Neural cell (in vitro differentiated cells): ENCODE data around the gene SRSF10. TPM values are rescaled to one million over a fixed set of nuclear protein-coding genes. Genes with fewer than 3 reads are reported as not detected.

Source experiments
- H2AFZ ChIP-seq: fragments of 200-600, 300-800 bp; sonication (generic), shearing (Covaris generic); 2 replicates; pipeline ENCODE4 v1.6.0; 2014; ENCODE audit warnings: low read depth, mild to moderate bottlenecking, antibody characterized with exemption, low read length, moderate library complexity
- H3F3A ChIP-seq: fragments of 200-600 bp; shearing (Covaris generic); 2 replicates; pipeline ENCODE4 v1.6.1; 2016; ENCODE audit warnings: mild to moderate bottlenecking, moderate library complexity, mixed read lengths, antibody characterized with exemption, low read length; ENCODE audit not compliant: insufficient read depth, poor library complexity, severe bottlenecking
- H3K27ac ChIP-seq: fragments of 200-600, 300-800 bp; sonication (generic), shearing (Covaris generic); 2 replicates; pipeline ENCODE4 v1.5.1; 2014; ENCODE audit warnings: mild to moderate bottlenecking, low read length, moderate library complexity
- H3K27me3 ChIP-seq: fragments of 300-800, 200-600 bp; sonication (generic), shearing (Covaris generic); 2 replicates; pipeline ENCODE4 v1.6.0; 2014; ENCODE audit warnings: mild to moderate bottlenecking, low read depth, low read length, moderate library complexity; ENCODE audit not compliant: insufficient read depth
- H3K36me3 ChIP-seq: fragments of 300-800, 200-600 bp; sonication (generic), shearing (Covaris generic); 2 replicates; pipeline ENCODE4 v1.5.1; 2014; ENCODE audit warnings: mild to moderate bottlenecking, antibody characterized with exemption, low read length, moderate library complexity; ENCODE audit not compliant: insufficient read depth
- H3K4me2 ChIP-seq: fragments of 300-800, 200-600 bp; sonication (generic), shearing (Covaris generic); 2 replicates; pipeline ENCODE4 v1.6.0; 2014; ENCODE audit warnings: mild to moderate bottlenecking, low read length
- H3K4me3 ChIP-seq: fragments of 300-800, 200-600 bp; sonication (generic), shearing (Covaris generic); 2 replicates; pipeline ENCODE4 v1.5.1; 2014; ENCODE audit warnings: mild to moderate bottlenecking, low read length, moderate library complexity
- H3K79me2 ChIP-seq: fragments of 200-600 bp; shearing (Covaris generic); replicated peaks from 2 replicates; pipeline ENCODE4 v1.6.0; 2014; ENCODE audit warnings: mild to moderate bottlenecking, low read length, moderate library complexity; ENCODE audit not compliant: insufficient read depth
- H3K9ac ChIP-seq: fragments of 300-800, 200-600 bp; sonication (generic), shearing (Covaris generic); 2 replicates; pipeline ENCODE4 v1.6.1; 2016; ENCODE audit warnings: mild to moderate bottlenecking, low read length, mixed read lengths
- H3K9me2 ChIP-seq: fragments of 200-600 bp; shearing (Covaris generic); 2 replicates; pipeline ENCODE4 v1.6.1; 2016; ENCODE audit warnings: mild to moderate bottlenecking, low read length, mixed read lengths; ENCODE audit not compliant: insufficient read depth
- H3K9me3 ChIP-seq: fragments of 200-600, 300-800 bp; sonication (generic), shearing (Covaris generic); 2 replicates; pipeline ENCODE4 v1.6.1; 2016; ENCODE audit warnings: mild to moderate bottlenecking, mixed run types, low read length, moderate library complexity, mixed read lengths
- H4K20me1 ChIP-seq: fragments of 200-600 bp; shearing (Covaris generic); 2 replicates; pipeline ENCODE4 v1.6.1; 2016; ENCODE audit warnings: mild to moderate bottlenecking, mixed run types; ENCODE audit not compliant: insufficient read depth
- CTCF ChIP-seq: fragments of 450-650 bp; IDR thresholded peaks from 2 replicates; pipeline ENCODE4 v1.5.1; 2014; ENCODE audit warnings: antibody characterized with exemption, mild to moderate bottlenecking, moderate library complexity; ENCODE audit not compliant: poor library complexity, severe bottlenecking
- EP300 ChIP-seq: fragments of 450-650 bp; conservative IDR thresholded peaks from 2 replicates; pipeline ENCODE4 v1.6.1; 2014; ENCODE audit warnings: antibody characterized with exemption, mild to moderate bottlenecking, moderate library complexity; ENCODE audit not compliant: poor library complexity, severe bottlenecking
- EZH2 ChIP-seq: fragments of 200-600, 300-800 bp; shearing (Covaris generic), sonication (generic); IDR thresholded peaks from 2 replicates; pipeline ENCODE4 v1.6.1; 2014; ENCODE audit warnings: antibody characterized with exemption, low read length, borderline replicate concordance, mild to moderate bottlenecking; ENCODE audit not compliant: insufficient read depth, poor library complexity, severe bottlenecking
- MXI1 ChIP-seq: fragments of 450-650 bp; conservative IDR thresholded peaks from 2 replicates; pipeline ENCODE4 v1.6.1; 2014; ENCODE audit warnings: antibody characterized with exemption, mild to moderate bottlenecking; ENCODE audit not compliant: poor library complexity, severe bottlenecking
- POLR2AphosphoS5 ChIP-seq: IDR thresholded peaks from 2 replicates; pipeline ENCODE4 v1.6.1; 2012
- RAD21 ChIP-seq: fragments of 450-650 bp; conservative IDR thresholded peaks from 2 replicates; pipeline ENCODE4 v1.6.1; 2014; ENCODE audit warnings: antibody characterized with exemption, mild to moderate bottlenecking, moderate library complexity
- SMC3 ChIP-seq: fragments of 450-650 bp; conservative IDR thresholded peaks from 2 replicates; pipeline ENCODE4 v1.6.1; 2014; ENCODE audit warnings: antibody characterized with exemption, mild to moderate bottlenecking, moderate library complexity; ENCODE audit not compliant: poor library complexity
- TAF1 ChIP-seq: IDR thresholded peaks from 2 replicates; pipeline ENCODE4 v1.6.1; 2012; ENCODE audit warnings: low read depth
- polyA plus RNA-seq: library from polyadenylated mRNA; depleted of rRNA; stranded (reverse); fragments of >200 nt; gene quantifications from 2 replicates; pipeline ENCODE4 v1.2.3, GENCODE V29; 2014
- TF ChIP-seq, protein P1 (sequence below): IDR thresholded peaks from 2 replicates; pipeline ENCODE4 v1.6.1; 2012; ENCODE audit warnings: borderline replicate concordance

Gene SRSF10
- polyA plus RNA-seq, 1 donor from 2014 or later: 201 TPM

GRCh38 chr1:24022581-24023361 lies 42.6 kb upstream of the SRSF10 start:
- no peaks in the 10 kb centered on the region for H3K79me2 ChIP-seq
- H3F3A ChIP-seq: no peaks in the 10 kb centered on the region
- no peaks in the 10 kb centered on the region for H3K9me3 ChIP-seq
- H3K4me2 ChIP-seq: no peak overlapping the region
- no peaks in the 10 kb centered on the region for H3K9me2 ChIP-seq
- no peak overlapping the region for H3K9ac ChIP-seq
- H3K27ac ChIP-seq: no peak overlapping the region
- TF ChIP-seq EZH2 (no peak), RAD21 (no peak), CTCF (no peak), TAF1 (no peak)
- no peak overlapping the region for H2AFZ ChIP-seq
- no peaks in the 10 kb centered on the region for H4K20me1 ChIP-seq
- no peak overlapping the region for H3K4me3 ChIP-seq
- H3K27me3 ChIP-seq: no peaks in the 10 kb centered on the region
- H3K36me3 ChIP-seq: no peaks in the 10 kb centered on the region

DNA sequence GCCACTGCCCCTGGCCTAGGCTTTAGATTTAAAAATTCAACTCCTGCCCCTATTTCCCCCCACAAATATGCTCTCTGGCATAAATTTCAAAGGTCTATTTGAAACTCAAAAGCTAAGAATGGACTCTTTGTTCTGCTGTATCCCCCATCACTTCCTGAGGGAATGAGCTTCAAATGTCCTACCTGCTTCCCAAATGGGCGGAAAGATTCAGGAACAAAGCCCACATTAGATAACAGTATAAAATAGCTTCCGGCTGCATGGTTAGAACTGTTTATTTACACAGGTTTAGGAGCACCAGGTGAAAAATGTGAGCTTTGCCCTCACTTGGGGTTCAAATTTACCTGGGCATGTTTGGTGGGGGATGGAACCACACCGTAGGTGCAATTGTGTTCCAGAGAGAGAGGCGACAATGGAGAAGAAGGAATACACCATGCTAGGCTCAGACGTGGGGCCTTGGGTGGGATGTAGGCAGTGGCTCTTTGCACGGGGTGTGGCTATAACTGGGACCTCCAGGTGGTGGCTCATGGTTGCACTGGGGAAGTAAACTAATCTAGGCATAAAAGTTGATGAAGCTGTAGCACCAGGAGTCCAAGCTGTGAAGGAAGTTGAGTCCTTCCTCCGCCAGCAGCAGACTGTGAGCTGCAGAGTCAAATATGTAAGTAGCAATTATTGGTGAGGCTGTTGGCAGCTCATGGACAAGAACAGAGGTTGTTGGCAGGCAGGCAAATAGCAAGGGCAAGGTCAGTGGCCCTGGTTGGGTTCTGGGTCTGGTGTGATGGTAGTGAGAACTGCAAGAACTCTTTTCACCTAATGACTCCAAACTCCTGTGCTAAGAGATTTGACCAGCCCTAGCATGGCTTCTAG lies 41.5 kb upstream of the SRSF10 start:
- TF ChIP-seq RAD21 (no peak), POLR2AphosphoS5 (no peak), MXI1 (no peak), EP300 (no peak), TAF1 (no peak), CTCF (no peak), EZH2 (no peak), SMC3 (no peak)
- TF ChIP-seq, protein P1, sequence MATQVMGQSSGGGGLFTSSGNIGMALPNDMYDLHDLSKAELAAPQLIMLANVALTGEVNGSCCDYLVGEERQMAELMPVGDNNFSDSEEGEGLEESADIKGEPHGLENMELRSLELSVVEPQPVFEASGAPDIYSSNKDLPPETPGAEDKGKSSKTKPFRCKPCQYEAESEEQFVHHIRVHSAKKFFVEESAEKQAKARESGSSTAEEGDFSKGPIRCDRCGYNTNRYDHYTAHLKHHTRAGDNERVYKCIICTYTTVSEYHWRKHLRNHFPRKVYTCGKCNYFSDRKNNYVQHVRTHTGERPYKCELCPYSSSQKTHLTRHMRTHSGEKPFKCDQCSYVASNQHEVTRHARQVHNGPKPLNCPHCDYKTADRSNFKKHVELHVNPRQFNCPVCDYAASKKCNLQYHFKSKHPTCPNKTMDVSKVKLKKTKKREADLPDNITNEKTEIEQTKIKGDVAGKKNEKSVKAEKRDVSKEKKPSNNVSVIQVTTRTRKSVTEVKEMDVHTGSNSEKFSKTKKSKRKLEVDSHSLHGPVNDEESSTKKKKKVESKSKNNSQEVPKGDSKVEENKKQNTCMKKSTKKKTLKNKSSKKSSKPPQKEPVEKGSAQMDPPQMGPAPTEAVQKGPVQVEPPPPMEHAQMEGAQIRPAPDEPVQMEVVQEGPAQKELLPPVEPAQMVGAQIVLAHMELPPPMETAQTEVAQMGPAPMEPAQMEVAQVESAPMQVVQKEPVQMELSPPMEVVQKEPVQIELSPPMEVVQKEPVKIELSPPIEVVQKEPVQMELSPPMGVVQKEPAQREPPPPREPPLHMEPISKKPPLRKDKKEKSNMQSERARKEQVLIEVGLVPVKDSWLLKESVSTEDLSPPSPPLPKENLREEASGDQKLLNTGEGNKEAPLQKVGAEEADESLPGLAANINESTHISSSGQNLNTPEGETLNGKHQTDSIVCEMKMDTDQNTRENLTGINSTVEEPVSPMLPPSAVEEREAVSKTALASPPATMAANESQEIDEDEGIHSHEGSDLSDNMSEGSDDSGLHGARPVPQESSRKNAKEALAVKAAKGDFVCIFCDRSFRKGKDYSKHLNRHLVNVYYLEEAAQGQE: no peak
- Histone ChIP-seq H3K4me2 (no peak overlapping the region), H2AFZ (no peak overlapping the region), H3K9ac (no peak overlapping the region), H3K79me2 (no peaks in the 10 kb centered on the region), H3F3A (no peaks in the 10 kb centered on the region), H3K4me3 (no peak overlapping the region), H3K9me2 (no peaks in the 10 kb centered on the region), H3K27ac (no peak overlapping the region), H3K27me3 (no peaks in the 10 kb centered on the region), H3K9me3 (no peaks in the 10 kb centered on the region), H3K36me3 (no peaks in the 10 kb centered on the region), H4K20me1 (no peaks in the 10 kb centered on the region)
